Measurements from ENCODE around the gene SCRN2.

Gene SCRN2

DNA sequence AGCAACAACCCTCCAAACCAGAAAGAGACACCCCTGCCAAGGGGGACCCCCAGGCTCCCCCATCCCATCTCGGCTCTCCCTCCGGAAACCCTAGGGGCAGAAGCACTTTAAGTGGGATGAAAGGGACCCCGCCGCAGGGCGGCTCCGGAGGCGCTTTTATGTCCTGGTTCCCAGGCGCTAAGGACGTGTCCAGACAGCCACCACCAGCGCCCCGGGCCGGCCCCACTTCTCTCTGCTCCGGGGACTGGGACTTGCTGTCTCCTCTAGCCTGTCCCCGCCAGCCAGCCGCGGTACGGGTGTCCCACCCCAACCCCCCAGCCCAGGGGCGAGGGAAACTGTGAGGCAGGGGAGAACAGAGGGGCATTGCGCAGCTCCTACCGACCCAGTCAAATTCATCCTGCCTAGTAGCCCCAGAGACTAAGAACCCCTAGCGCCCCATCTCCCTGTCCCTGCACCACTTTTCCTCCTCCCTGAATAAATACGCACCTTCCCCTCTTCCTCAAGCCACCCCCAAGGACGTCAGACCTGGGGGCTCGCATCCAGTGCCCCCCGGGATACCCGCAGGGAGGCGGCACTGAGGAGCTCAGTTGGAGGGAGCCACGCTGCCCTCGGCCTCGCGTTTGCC is 5.8 kb upstream of the SCRN2 start:
- no peak for DNase-seq (ENCODE audit: low spot score)

DNA sequence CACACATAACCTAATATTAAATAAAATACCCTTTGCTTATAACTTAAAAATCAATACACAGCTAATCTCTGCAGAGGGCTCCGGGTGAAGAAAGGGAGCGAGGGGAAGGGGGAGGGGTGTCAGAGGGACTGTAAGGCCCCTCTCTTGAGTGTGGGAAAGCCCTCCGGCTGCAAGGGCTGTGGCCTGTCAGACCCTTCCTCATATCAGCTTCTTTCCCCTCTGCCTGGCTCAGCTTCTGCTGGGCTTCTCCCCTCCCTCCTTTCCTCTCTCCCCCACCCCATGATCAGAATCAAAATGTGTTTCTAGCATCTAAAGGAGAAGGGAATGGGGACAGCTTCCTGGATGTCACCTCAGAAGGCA is 4.6 kb upstream of the SCRN2 start:
- no peak for DNase-seq (ENCODE audit: low spot score)

DNA sequence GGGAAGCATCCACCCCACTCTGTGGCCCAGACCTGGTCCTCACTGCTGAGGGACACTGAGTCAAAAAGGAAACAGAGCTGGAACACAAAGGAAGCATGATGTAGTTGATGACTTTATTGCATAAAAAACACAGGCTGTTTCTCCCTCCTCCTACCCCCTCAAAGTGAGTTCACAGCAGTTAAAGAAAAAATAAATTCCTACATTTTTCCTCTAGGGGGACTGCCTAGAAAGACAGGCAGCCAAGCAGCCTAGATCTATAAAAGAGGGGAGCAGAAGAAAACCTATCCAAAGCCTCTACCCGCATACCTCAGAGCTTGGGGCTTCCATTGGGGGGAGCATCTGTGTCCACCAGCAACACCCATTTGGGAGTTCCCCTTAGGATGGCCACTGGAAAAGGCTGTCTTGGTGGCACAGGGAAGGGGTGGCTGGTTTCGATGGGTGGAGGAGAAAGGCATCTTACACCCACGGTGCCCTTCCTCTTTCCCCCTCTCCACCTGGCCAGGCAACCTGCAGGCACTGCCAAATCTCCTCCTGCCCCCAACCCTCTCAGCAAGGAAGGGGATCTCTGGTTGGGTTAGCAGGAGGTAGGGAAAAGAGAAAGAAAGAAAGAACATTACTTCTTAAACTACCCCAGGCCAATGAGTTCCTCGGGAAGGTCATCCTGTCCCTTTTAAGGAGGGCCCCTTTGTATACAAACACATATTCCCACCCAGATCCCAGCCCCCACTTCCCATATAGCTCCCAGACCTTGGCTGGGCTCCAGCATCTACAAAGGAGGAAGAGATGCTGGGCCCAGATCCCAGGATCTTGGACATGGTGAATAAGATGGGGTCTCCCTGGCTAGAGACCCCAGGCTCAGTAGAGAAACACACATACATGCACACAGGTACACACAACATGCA is 4.0 kb upstream of the SCRN2 start:
- DNase-seq (ENCODE audit: low spot score): no peak

DNA sequence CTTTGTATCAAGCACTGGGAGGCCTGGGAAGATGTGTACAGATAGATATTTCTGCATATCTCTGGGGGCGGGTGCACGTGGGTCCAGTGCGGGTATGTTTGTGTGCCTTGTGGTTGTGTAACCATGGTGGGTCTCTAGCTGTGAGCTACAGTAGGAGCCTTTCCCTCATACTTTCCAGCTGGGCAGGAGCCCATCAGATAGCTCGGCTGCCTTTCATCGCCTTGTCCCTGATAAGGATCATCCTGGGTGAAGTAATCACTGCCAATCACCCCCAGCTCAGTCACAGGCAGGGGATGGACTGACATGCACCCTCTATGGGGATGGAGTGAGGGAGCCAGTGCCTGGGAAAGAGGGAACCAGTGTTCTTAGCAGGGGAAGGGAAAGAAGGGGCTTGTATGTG is 3.2 kb upstream of the SCRN2 start:
- DNase-seq (ENCODE audit: low spot score): no peak

DNA sequence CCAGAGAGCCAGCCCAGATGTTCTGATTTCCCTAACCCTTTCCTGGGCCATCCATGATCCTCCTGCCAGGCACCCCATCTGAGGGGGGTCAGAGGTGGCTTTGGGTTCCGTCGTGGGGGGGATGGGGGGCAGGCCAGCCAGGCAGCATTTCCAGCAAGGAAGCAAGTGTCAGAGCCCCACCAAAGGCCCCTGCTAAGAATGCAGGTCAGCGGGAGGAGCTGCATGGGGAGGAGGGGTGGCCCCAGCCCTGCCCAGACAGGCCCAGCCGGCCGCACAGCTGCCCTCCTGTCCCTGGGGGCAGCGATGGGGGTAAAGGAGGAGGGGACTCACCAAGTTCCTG is 2.3 kb upstream of the SCRN2 start:
- no peak for DNase-seq (ENCODE audit: low spot score)

DNA sequence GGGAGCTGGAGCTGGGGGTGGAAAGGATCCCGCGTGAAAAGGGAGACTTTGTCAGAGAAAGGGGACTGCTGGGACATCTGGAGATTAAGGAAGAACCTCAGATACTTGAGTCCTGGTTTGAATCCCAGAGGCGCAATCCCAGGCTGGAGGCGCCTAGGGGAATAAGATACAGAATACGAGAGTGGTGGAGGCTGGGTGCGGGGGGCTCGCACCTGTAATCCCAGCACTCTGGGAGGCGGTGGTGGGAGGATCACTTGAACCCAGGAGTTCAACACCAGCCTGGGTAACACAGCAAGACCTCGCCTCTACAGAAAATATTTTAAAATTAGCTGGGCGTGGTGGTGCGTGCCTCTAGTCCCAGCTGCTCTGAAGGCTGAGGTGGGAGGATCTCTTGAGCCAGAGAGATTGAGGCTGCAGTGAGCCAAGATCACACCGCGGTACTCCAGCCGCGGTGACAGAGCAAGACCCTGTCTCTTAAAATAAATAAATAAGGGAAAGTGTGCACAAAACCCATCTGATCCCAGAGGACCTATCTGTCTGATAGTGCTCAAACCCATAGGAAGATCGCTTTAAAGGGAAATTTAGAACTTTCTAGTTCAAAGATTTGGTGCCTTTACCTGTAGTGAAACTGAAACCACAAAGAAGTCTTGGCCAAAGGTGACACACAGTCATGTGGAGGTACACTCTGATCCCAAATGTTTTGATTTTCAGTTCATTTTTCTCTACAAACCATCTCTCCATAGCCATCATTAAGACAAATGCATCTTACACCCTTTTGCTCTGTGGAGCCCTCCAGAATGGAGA is 617 bp upstream of the SCRN2 start:
- DNase-seq (ENCODE audit: low spot score): no peak

DNA sequence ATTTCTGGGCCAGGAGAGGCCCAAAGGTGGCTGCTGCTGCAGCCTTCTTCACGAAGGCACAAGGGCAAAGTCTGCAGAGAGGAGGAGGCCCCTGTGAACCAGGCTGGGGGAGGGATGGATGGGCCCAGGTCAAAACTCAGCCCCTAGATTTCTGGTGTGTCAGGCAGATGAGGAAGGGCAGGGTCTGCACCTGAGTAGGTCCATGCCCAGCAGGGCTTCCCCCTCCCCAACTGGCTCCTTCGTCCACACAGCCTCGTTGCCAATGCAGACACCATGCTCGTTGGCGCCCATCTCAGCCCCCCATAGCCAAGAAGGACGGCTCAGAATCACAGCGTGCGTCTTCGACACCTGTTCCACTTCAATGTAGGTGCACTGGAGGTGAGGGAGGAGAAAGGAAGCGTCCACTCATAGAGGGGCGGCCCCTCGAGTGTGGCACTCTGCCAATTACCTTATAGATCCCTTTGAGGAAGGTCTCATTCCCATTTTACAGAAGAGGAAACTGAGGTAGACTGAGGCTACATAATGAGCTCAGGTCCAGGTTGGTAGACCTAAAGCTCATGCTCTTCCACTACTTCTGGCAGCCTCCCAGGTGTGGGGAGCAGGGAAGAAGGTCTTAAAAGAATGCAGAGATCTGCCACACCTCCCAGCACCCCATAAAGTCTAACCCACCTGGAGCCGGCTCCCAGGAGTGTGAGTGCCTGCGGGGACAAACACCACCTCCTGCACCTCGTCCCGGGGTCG is 902 bp downstream of the SCRN2 start:
- no peak for DNase-seq (ENCODE audit: low spot score)

DNA sequence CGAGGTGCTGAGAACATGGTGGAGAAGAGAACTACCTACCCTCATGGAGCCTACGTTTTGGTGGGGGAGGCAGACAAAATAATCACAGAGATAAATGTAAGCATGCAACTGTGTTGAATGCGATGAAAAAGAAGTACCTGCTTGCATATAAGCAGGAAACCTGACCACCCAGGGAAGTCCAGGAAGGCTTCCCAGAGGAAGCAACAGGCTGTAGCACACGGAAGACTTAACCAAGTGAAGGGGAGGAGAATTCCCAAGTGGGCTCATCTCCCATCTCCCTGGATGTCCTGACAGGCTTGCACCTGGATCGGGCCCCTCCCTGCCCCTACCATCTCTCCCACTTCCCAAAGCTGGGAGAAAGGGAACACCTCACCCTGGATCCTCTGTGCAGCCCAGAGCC is 2.0 kb downstream of the SCRN2 start:
- no peak for DNase-seq (ENCODE audit: low spot score)

DNA sequence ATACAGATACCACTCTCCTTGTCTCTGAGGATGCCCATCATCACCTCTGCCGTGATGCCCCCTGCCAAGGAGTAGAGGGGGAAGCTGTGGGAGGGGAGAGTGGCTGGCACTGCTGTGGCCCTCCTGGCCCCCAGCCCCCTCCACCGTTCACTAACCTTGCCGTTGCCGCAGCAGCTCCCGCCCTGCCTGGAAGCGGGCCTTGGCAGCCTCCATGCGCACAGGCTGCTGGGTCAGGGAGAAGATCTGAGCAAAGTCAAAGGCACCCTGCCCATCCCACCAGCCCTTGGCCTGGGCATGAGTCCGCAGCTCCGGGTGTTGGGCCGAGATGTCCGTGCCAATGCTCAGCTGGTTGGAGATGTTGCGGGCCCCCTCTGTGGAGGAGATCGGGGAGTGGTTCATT is 2.4 kb downstream of the SCRN2 start:
- DNase-seq (ENCODE audit: low spot score): no peak

DNA sequence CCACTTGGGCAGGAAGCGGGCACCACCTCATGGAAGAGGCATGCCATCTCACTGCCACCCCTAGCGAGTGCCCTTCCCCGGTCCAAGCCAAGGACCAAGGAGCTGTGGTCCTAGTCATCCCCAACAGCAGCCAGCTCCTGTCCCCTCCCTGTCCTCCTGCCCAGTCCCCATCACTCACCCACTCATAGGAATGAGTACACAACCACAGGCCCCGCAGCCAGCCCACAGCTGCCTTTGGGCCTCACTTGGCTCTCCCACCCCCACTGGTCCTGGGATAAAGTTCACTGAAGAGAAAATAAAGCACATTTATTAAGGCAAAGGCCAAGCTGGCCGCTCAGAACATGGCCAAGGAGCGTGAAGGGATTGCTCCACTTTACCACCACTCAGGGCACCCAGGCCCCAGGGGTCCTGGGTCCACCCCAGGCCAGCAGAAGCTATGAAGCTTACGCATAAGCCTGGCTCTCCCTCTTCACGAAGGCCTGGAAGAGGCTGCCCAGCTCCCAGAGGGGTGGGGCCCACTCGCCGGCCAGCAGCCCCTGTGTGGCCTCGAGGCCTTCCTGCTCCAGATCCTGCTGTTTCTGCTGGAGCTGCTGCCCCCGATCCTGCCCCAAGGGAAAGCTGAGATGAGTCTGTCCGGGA is 3.6 kb downstream of the SCRN2 start:
- no peak for DNase-seq (ENCODE audit: low spot score)

DNA sequence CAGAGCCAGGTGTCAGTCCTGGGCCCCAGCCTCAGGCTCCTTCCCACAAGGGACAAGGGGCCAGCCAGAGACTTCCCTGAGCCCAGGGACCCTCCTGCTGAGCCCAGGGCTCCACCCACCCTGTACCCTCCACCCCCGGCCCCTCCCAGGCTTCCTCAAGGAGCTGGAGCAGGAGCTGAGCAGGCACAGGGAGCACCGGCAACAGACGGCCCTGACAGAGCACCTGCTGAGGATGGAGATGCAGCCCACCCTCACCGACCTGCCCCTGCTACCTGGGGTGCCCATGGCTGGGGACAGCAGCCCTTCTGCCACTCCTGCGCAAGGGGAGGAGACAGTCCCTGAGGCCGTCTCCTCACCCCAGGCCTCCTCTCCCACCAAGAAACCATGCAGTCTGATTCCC is 4.5 kb downstream of the SCRN2 start:
- DNase-seq (ENCODE audit: low spot score): no peak

DNA sequence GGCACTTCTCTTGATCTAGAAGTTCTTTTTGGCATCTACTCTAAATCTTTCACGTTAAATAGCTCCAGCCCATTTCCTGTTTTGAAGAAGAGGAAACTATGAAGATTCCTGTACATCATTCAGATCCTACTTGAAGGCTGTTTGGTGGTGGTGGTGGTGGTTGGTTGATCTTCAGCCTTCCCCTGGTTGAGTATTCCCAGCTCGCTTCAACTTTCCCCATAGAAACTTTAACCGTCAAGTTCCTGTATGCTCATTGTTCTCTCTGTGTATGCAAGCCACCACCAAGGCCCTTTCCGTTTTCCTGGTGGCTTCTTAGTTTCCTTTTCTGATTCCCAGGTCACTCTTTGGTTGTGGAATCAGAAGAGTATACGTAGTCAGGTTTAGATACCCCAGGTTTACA is 6.3 kb downstream of the SCRN2 start:
- no peak for DNase-seq (ENCODE audit: low spot score)

DNA sequence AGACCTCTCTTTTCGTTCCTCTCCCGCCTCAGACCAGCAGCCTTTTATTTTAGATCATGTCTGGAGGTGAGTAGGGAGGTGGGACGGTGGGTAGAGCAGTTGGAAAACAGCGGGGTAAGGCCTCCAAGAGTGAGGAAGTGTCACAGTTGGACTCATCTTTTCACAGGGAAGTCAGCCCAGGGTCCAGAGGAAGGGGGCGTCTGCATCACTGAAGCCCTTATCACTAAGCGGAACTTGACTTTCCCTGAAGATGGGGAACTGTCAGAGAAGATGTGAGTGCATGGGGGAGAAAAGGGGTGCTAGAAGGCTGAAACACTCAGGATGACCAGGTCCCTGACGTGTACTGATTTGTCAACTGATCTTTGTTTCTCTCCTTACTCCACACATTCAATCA is 9.1 kb downstream of the SCRN2 start:
- no peak for DNase-seq (ENCODE audit: low spot score)

DNA sequence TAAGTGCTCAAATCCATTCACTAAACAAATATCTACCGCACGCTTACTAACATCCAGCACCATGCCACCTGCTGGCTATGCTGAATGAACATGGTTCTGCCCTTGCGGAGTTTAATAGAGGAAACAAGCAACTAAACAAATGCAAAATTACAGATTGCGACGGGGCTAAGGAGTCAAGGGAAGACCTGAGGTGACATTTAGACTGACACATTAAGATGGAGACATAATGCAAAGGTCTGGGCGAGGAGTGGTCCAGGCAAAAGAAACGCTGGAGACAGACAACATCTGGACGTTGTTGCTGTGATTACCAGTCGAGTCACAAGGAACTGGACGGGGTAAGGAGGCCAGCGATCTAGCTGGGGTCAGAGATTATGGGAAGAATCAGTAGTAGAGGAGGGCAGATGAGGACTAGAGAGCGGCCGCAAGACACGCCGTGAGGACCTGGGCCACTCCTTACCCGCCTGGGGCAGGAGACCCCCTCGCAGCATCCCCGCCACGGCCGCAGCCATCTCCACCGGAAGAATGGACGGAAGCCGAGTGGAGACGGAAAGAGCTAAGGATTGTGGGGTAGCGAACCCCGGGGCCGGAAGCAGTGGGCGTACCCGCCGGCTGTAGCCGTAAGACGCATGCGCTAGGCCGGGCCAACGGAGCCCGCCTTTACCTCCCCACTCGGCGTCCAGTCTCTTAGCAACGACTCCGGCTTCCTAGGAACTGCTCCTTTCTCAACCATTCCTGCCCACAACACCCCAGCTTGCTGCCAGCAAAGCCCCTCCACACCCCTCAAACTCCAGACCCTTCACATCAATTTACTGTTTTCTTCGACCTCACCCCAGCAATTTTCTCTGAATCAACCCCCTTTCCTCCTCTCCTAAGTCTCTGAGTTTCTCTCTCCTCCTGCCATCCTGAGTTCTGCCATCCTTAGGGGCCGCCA is 9.8 kb downstream of the SCRN2 start, which contains the start of the genes LRRC46 and MRPL10:
Gene LRRC46, plus strand, starts transcription at position 668 of the 931 bp plus-strand sequence. CDS start 320 bp downstream, outside the sequence.
Gene MRPL10, minus strand, starts transcription at position 539 of the 931 bp plus-strand sequence. Its CDS starts 30 bp downstream, at position 509.
- DNase-seq (ENCODE audit: low spot score): peak; percentile 96

DNA sequence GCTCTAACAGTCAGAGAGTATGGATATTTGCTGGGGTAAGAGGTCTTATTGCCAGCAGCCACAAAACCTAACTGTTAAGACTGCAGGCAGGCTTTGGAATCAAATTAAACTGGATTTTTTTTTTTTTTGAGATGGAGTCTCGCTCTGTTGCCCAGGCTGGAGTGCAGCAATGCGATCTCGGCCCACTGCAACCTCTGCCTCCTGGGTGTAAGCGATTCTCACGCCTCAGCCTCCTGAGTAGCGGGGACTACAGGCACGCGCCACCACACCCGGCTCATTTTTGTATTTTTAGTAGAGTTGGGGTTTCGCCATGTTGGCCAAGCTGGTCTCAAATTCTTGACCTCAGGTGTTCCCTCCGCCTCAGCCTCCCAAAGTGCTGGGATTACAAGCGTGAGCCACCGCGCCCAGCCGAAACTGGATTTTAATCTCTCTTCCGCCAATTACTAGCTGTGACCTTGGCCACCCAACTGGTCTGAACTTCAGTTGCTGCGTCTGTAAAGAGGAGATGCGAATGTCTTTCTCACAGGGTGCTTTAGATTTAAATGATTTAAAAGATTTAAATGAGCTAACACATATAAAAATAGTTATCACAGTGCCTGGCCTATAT is 10.6 kb downstream of the SCRN2 start:
- no peak for DNase-seq (ENCODE audit: low spot score)

DNA sequence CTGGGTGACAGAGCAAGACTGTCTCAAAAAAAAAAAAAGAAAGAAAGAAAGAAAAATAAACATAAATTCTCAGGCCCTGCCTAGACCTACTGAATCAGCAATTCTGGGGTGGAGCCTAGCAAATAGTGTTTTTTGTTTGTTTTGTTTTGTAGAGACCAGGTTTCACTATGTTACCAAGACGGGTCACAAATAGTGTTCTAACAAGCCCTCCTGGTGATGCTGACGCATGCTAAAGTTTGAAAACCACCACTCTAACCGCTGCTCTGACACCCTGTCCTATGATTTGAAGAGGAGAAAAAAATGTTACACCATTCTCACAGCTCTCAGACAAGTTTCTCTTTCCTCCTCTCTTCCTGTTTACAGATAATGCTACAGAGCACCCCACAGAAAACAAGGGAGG is 11.2 kb downstream of the SCRN2 start:
- no peak for DNase-seq (ENCODE audit: low spot score)

DNA sequence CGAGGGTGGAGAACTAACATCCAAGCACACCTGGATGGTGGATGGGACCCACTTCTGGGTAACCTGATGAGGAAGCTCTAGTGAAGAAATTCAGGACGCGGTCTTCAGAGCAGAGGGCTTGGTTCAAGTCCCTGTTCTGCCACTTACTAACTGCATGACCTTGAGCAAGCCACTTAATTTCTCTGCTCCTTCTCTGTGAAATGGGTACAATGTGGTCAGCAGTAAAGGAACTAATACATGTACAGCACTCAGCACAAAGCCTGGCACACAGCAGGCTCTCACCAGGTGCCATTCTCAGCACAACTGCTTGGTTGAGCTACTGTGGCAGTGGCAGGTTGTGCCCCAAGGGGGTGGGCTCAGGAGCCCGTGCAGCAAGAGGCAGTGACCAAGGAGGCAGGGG is 17.6 kb downstream of the SCRN2 start:
- DNase-seq (ENCODE audit: low spot score): no peak

DNA sequence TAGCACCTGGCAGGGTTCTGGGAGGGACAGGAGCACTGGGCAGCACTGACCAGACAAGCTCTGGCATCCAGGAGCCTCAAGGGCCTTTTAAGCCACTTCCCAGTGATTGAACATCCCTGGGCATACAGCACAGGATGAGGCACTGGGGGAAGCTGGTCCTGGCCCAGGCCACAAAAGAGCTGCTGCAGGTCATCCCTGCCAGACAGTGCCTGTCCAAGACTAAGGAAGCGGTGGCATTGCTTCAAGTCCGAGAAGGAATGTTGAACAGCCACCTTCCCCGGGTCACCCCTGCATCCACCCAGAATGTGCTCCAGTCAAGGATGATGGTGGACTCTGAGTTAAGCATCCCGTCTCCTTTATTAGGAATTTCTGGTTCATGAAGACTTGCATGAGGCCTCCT is 18.3 kb downstream of the SCRN2 start:
- DNase-seq (ENCODE audit: low spot score): no peak

DNA sequence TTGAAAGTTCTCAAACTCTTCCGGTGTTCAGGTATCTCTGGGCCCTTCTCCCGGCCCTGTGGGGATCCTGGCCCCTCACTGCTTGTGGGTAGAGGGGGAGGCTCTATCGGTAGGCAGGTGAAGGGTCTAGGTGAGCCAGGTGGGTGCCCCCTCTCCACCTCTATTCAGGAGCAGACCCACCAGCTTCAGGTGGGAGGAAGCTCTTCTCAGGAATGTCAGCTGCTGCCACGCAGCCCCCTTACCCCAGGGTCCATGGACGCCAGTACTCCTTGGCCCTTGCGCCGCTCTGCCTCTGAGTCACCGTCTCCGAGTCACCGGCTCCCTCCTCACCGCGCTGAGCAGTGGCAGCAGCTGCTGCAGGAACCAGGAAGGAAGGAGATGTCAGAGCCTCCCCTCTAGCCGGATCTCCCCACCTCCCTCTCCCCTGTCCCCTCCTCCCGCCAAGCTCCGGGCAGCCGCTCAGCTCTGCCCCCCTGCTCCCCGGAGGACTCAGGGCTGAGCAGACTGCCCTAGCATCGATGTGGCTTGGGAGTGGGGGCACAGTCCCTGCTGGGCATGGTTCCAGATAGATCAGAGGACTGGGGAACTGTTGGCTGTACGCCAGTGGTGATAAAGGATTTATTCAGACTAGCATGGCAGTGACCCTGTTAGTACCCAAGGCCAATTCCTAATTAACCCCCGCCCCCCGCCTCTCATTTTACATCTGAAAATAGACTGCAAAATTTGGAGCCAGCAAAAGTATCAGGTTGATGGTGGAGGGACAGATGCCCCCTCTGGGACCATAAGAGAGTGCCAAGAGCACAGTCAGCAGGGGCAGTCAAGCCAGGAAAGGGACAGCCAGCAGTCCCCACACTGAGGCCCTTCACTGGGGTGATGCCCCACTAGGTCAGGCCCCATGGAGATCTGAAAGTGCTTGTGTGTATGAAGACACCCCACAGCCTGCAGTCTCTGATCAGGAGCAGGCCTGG is 19.4 kb downstream of the SCRN2 start, which contains the start of gene OSBPL7:
Gene OSBPL7, minus strand, starts transcription at position 371 of the 968 bp plus-strand sequence. CDS start 1,516 bp downstream, outside the sequence.
- peak; percentile 88 for DNase-seq (ENCODE audit: low spot score)
